ENCODE measurements around the gene PLXNA2.
A peak's percentile ranks its signal among the peaks of the same experiment; 100 is the strongest.

The PLXNA2 gene

GRCh38 chr1:208264469-208265121, 20.4 kb upstream of the PLXNA2 start:
- no peak for DNase-seq

- no peak for DNase-seq
Observed at GRCh38 chr1:208261874-208262273, 17.7 kb upstream of the PLXNA2 start.

GRCh38 chr1:208258277-208258676, 14.1 kb upstream of the PLXNA2 start:
- DNase-seq = no peak

- DNase-seq = no peak
Observed at GRCh38 chr1:208257351-208257750, 13.2 kb upstream of the PLXNA2 start.

GRCh38 chr1:208256556-208256955, 12.4 kb upstream of the PLXNA2 start:
- DNase-seq = no peak

- DNase-seq = no peak
Observed at GRCh38 chr1:208256091-208256490, 11.9 kb upstream of the PLXNA2 start.

- DNase-seq = no peak
Observed at GRCh38 chr1:208254862-208255261, 10.7 kb upstream of the PLXNA2 start.

GRCh38 chr1:208254376-208254775, 10.2 kb upstream of the PLXNA2 start:
- DNase-seq = no peak

GRCh38 chr1:208252836-208253576, 8.8 kb upstream of the PLXNA2 start:
- no peak for DNase-seq

- no peak for DNase-seq
Observed at GRCh38 chr1:208251911-208252835, 8.0 kb upstream of the PLXNA2 start.

- DNase-seq = no peak
Observed at GRCh38 chr1:208251015-208251414, 6.8 kb upstream of the PLXNA2 start.

GRCh38 chr1:208250613-208251012, 6.4 kb upstream of the PLXNA2 start:
- DNase-seq = no peak

GRCh38 chr1:208248991-208249696, 5.0 kb upstream of the PLXNA2 start:
- no peak for DNase-seq

- DNase-seq = no peak
Observed at GRCh38 chr1:208248307-208248801, 4.2 kb upstream of the PLXNA2 start.

- DNase-seq = no peak
Observed at GRCh38 chr1:208247696-208248095, 3.5 kb upstream of the PLXNA2 start.

- DNase-seq = peak; percentile 85
Observed at GRCh38 chr1:208245185-208245705, 1.1 kb upstream of the PLXNA2 start.

- DNase-seq = no peak
Observed at GRCh38 chr1:208243527-208243966, 637 bp downstream of the PLXNA2 start.

- DNase-seq = no peak
Observed at GRCh38 chr1:208242941-208243526, 1.1 kb downstream of the PLXNA2 start.

- no peak for DNase-seq
Observed at GRCh38 chr1:208242146-208242545, 2.0 kb downstream of the PLXNA2 start.

GRCh38 chr1:208241512-208241911, 2.7 kb downstream of the PLXNA2 start:
- DNase-seq = no peak

GRCh38 chr1:208240662-208241355, 3.4 kb downstream of the PLXNA2 start:
- DNase-seq = no peak

Measured in DMS79 treated with DMSO at 0.1 percent for 48 hours (cell line).